ENCODE results near the gene MACROD2. TPM values are rescaled to one million over a fixed set of nuclear protein-coding genes. Genes with fewer than 3 reads are reported as not detected.

Gene MACROD2
- total RNA-seq, 2 donors from 2014 or later: 0.95 to 4.2 TPM

GRCh38 chr20:15209537-15209936 lies 1214.2 kb downstream of the MACROD2 start:
- Histone ChIP-seq H3K36me3 (no peaks in the 10 kb centered on the region), H3K4me1 (ENCODE audit: control insufficient read depth in 1 of 2, low read depth in 2 of 2) (no peaks in the 10 kb centered on the region), H3K27ac (no peak overlapping the region), H3K4me3 (no peak overlapping the region), H3K9me3 (no peaks in the 10 kb centered on the region), H3K27me3 (replicated peaks; ENCODE audit: insufficient read depth) (no peaks in the 10 kb centered on the region)
- TF ChIP-seq CTCF (IDR thresholded peaks at IDR 0.05): no peak
- ATAC-seq (ENCODE audit: insufficient number of reproducible peaks, low FRiP score, low read depth) (no peak), DNase-seq (ENCODE audit: low spot score) (no peak)

- no peak for ATAC-seq (ENCODE audit: insufficient number of reproducible peaks, low FRiP score, low read depth)
- Histone ChIP-seq H3K4me1 (ENCODE audit: control insufficient read depth in 1 of 2, low read depth in 2 of 2) (no peaks in the 10 kb centered on the region), H3K9me3 (no peaks in the 10 kb centered on the region), H3K4me3 (no peak overlapping the region), H3K27ac (no peak overlapping the region), H3K36me3 (no peaks in the 10 kb centered on the region), H3K27me3 (replicated peaks; ENCODE audit: insufficient read depth) (no peaks in the 10 kb centered on the region)
- TF ChIP-seq CTCF (IDR thresholded peaks at IDR 0.05): no peak
- DNase-seq (ENCODE audit: low spot score): no peak
Observed at GRCh38 chr20:15214051-15214450, 1218.7 kb downstream of the MACROD2 start.

- Histone ChIP-seq H3K27ac (no peak overlapping the region), H3K27me3 (replicated peaks; ENCODE audit: insufficient read depth) (no peaks in the 10 kb centered on the region), H3K4me1 (ENCODE audit: control insufficient read depth in 1 of 2, low read depth in 2 of 2) (no peaks in the 10 kb centered on the region), H3K36me3 (no peaks in the 10 kb centered on the region), H3K4me3 (no peak overlapping the region), H3K9me3 (no peaks in the 10 kb centered on the region)
- DNase-seq (ENCODE audit: low spot score): no peak
- ATAC-seq (ENCODE audit: insufficient number of reproducible peaks, low FRiP score, low read depth): no peak
- no peak for TF ChIP-seq CTCF (IDR thresholded peaks at IDR 0.05)
Observed at GRCh38 chr20:15220009-15220656, 1224.8 kb downstream of the MACROD2 start.

- no peaks in the 10 kb centered on the region for H3K4me1 ChIP-seq (ENCODE audit: control insufficient read depth in 1 of 2, low read depth in 2 of 2)
- H3K27ac ChIP-seq: no peak overlapping the region
- no peak for TF ChIP-seq CTCF (IDR thresholded peaks at IDR 0.05)
- H3K4me3 ChIP-seq: no peak overlapping the region
- ATAC-seq (ENCODE audit: insufficient number of reproducible peaks, low FRiP score, low read depth) (no peak), DNase-seq (ENCODE audit: low spot score) (no peak)
- H3K27me3 ChIP-seq (replicated peaks; ENCODE audit: insufficient read depth): no peaks in the 10 kb centered on the region
- H3K9me3 ChIP-seq: no peaks in the 10 kb centered on the region
- no peaks in the 10 kb centered on the region for H3K36me3 ChIP-seq
Observed at GRCh38 chr20:15220778-15221565, 1225.7 kb downstream of the MACROD2 start.

GRCh38 chr20:15222502-15223330 lies 1227.4 kb downstream of the MACROD2 start:
- Histone ChIP-seq H3K9me3 (no peaks in the 10 kb centered on the region), H3K4me1 (ENCODE audit: control insufficient read depth in 1 of 2, low read depth in 2 of 2) (no peaks in the 10 kb centered on the region), H3K27me3 (replicated peaks; ENCODE audit: insufficient read depth) (no peaks in the 10 kb centered on the region), H3K4me3 (no peak overlapping the region), H3K27ac (no peak overlapping the region), H3K36me3 (no peaks in the 10 kb centered on the region)
- DNase-seq (ENCODE audit: low spot score): no peak
- TF ChIP-seq CTCF (IDR thresholded peaks at IDR 0.05): no peak
- no peak for ATAC-seq (ENCODE audit: insufficient number of reproducible peaks, low FRiP score, low read depth)
